Measurements from ENCODE around the gene ODAM.
"Not testable (repeated sequence)": the region's sequence is repeated elsewhere in the genome, so short reads cannot be mapped to it uniquely, and the experiment has no call there.

ODAM gene

GRCh38 chr4:70187216-70187615 is 8.3 kb upstream of the ODAM start:
- DNase-seq (ENCODE audit: extremely low read depth, low read depth): no peak
- H3K4me3 ChIP-seq (replicated peaks; ENCODE audit: low read depth, low read length): no peak overlapping the region
- no peak for TF ChIP-seq CTCF (IDR thresholded peaks at IDR 0.05; ENCODE audit: low read depth, low read length, missing control alignments)

- no peak for TF ChIP-seq CTCF (IDR thresholded peaks at IDR 0.05; ENCODE audit: low read depth, low read length, missing control alignments)
- no peak for DNase-seq (ENCODE audit: extremely low read depth, low read depth)
Observed at GRCh38 chr4:70190579-70190978, 4.9 kb upstream of the ODAM start.

GRCh38 chr4:70191647-70192046 is 3.9 kb upstream of the ODAM start:
- DNase-seq (ENCODE audit: extremely low read depth, low read depth): no peak
- H3K4me3 ChIP-seq (replicated peaks; ENCODE audit: low read depth, low read length): no peak overlapping the region
- no peak for TF ChIP-seq CTCF (IDR thresholded peaks at IDR 0.05; ENCODE audit: low read depth, low read length, missing control alignments)

More at GRCh38 chr4:70190579-70190978, 4.9 kb upstream of the ODAM start:
- no peak overlapping the region for H3K4me3 ChIP-seq (replicated peaks; ENCODE audit: low read depth, low read length)

- DNase-seq (ENCODE audit: extremely low read depth, low read depth): no peak
- no peak overlapping the region for H3K4me3 ChIP-seq (replicated peaks; ENCODE audit: low read depth, low read length)
- no peak for TF ChIP-seq CTCF (IDR thresholded peaks at IDR 0.05; ENCODE audit: low read depth, low read length, missing control alignments)
Observed at GRCh38 chr4:70192895-70193294, 2.6 kb upstream of the ODAM start.

- TF ChIP-seq CTCF (IDR thresholded peaks at IDR 0.05; ENCODE audit: low read depth, low read length, missing control alignments): no peak
- no peak overlapping the region for H3K4me3 ChIP-seq (replicated peaks; ENCODE audit: low read depth, low read length)
- DNase-seq (ENCODE audit: extremely low read depth, low read depth): no peak
Observed at GRCh38 chr4:70196857-70197256, 1.3 kb downstream of the ODAM start.

DNA sequence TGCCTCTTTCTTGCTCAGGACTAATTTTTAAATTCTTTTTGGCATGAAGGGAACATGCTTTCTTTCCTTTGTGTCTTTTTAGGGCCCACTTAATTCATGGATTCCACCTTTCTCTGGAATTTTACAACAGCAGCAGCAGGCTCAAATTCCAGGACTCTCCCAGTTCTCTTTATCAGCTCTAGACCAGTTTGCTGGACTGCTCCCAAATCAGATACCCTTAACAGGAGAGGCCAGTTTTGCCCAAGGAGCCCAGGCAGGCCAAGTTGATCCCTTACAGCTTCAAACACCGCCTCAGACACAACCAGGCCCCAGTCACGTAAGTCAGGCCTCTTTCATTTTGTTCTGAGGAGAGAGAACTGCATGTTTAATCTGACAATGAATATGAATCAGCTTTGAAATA is 2.3 kb downstream of the ODAM start:
- H3K4me3 ChIP-seq (replicated peaks; ENCODE audit: low read depth, low read length): no peak overlapping the region
- no peak for DNase-seq (ENCODE audit: extremely low read depth, low read depth)
- no peak for TF ChIP-seq CTCF (IDR thresholded peaks at IDR 0.05; ENCODE audit: low read depth, low read length, missing control alignments)

- H3K4me3 ChIP-seq (replicated peaks; ENCODE audit: low read depth, low read length): no peak overlapping the region
- DNase-seq (ENCODE audit: extremely low read depth, low read depth): no peak
- no peak for TF ChIP-seq CTCF (IDR thresholded peaks at IDR 0.05; ENCODE audit: low read depth, low read length, missing control alignments)
Observed at GRCh38 chr4:70203601-70204000, 8.1 kb downstream of the ODAM start.

- H3K4me3 ChIP-seq (replicated peaks; ENCODE audit: low read depth, low read length); DNase-seq (ENCODE audit: extremely low read depth, low read depth): not testable (repeated sequence)
Observed at GRCh38 chr4:70212752-70213151, 17.2 kb downstream of the ODAM start.

- H3K4me3 ChIP-seq (replicated peaks; ENCODE audit: low read depth, low read length); DNase-seq (ENCODE audit: extremely low read depth, low read depth): not testable (repeated sequence)
Observed at GRCh38 chr4:70216109-70216508, 20.6 kb downstream of the ODAM start.

DNA sequence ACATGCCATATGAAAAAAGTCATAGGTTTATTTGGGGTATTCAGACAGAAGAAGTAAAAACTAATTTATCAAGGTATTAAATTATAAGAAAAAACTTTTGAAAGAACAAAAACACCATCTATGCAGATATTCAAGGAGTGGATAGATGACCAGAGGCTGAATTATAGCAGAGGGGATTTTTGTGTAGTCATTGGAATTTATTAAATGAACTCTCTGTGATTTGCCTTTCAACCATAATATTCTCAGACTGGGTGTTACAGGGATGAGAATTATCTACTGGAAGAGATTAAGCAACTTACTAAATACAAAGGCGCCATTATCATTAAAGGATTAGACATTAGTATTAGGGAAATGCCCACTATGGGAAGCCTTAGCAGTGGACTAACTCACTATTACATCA is 21.0 kb downstream of the ODAM start:
- not testable (repeated sequence) for DNase-seq (ENCODE audit: extremely low read depth, low read depth); H3K4me3 ChIP-seq (replicated peaks; ENCODE audit: low read depth, low read length)

DNA sequence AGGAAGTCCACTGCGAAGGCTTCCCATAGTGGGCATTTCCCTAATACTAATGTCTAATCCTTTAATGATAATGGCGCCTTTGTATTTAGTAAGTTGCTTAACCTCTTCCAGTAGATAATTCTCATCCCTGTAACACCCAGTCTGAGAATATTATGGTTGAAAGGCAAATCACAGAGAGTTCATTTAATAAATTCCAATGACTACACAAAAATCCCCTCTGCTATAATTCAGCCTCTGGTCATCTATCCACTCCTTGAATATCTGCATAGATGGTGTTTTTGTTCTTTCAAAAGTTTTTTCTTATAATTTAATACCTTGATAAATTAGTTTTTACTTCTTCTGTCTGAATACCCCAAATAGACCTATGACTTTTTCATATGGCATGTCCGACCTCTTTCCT is 25.9 kb downstream of the ODAM start:
- DNase-seq (ENCODE audit: extremely low read depth, low read depth); H3K4me3 ChIP-seq (replicated peaks; ENCODE audit: low read depth, low read length): not testable (repeated sequence)
